K562 (cell line): ENCODE data around the gene TRIM37. TPM values are rescaled to one million over a fixed set of nuclear protein-coding genes. Genes with fewer than 3 reads are reported as not detected.

Experiments
- ATAC-seq: fragments of 200-7000 bp; cut with Tn5 transposase; 3 replicates; pipeline ENCODE4 v1.9.1; 2020; ENCODE audit warnings: moderate library complexity
- BruUV-seq: library from RNA; stranded (reverse); fragments of 400-500 nt; replicated peaks from 2 replicates; lab custom pipeline; 2021; lab: Mats Ljungman, UMichigan
- CTCF ChIA-PET: fragments of 300-600 bp; formaldehyde crosslinking; extraction: SDS; loops from one replicate; lab custom pipeline; 2021; ENCODE audit warnings: low intra/inter-chr PET ratio; lab: Yijun Ruan, JAX
- POLR2A ChIA-PET: fragments of 300-600, 350-650 bp; sonication (Branson Sonifier 250); formaldehyde crosslinking; extraction: SDS; loops from one replicate; lab custom pipeline; 2021; ENCODE audit warnings: antibody characterized with exemption, inconsistent platforms; lab: Yijun Ruan, JAX
- DNase-seq, 4 experiments: peaks; one replicate each; pipeline versions ENCODE4 v3.0.0 to v3.0.0-alpha.2; 2011 to 2018; ENCODE audit warnings: low spot score in 3 of 4, mixed read lengths in 3 of 4; ENCODE audit errors: extremely low read depth in 1 of 4
- FAIRE-seq: peaks from 2 replicates; lab custom pipeline; 2011; peaks lifted over from hg19 to GRCh38; lab: Jason Lieb, UNC
- H2AFZ ChIP-seq: 2 replicates; pipeline ENCODE4 v1.6.0; 2011; ENCODE audit warnings: low read depth, low read length, control low read depth, inconsistent platforms
- H3K27ac ChIP-seq: fragments of 200-600 bp; 3 replicates; pipeline ENCODE4 v1.8.0; 2011; ENCODE audit warnings: low read depth, mild to moderate bottlenecking, control low read depth, inconsistent platforms, low read length, moderate library complexity, mixed read lengths; ENCODE audit errors: extremely low read depth
- H3K27me3 ChIP-seq, 2 experiments: fragments of 300-600 bp in 1 of 2; 2 replicates in 1 of 2; 3 replicates in 1 of 2; pipeline versions ENCODE4 v1.6.0 to v1.8.0; 2011; ENCODE audit warnings: inconsistent platforms in 2 of 2, low read length in 2 of 2, mild to moderate bottlenecking in 1 of 2, mixed read lengths in 1 of 2, moderate library complexity in 1 of 2; ENCODE audit not compliant: control insufficient read depth in 2 of 2, insufficient read depth in 2 of 2
- H3K36me3 ChIP-seq: fragments of 300-600 bp; 3 replicates; pipeline ENCODE4 v1.8.0; 2011; ENCODE audit warnings: mild to moderate bottlenecking, low read length, inconsistent platforms; ENCODE audit not compliant: control insufficient read depth, insufficient read depth
- H3K4me1 ChIP-seq, 2 experiments: fragments of 200-600 bp in 1 of 2; replicated peaks in 1 of 2; 2 replicates in 1 of 2; 3 replicates in 1 of 2; pipeline versions ENCODE4 v1.5.1 to v1.8.0; 2011; ENCODE audit warnings: inconsistent platforms in 2 of 2, low read length in 2 of 2, mild to moderate bottlenecking in 1 of 2, mixed read lengths in 1 of 2, moderate library complexity in 1 of 2; ENCODE audit not compliant: control insufficient read depth in 2 of 2, insufficient read depth in 2 of 2
- H3K4me2 ChIP-seq: 2 replicates; pipeline ENCODE4 v1.6.1; 2011; ENCODE audit warnings: low read length, control low read depth, inconsistent platforms, mixed read lengths; ENCODE audit not compliant: insufficient read depth
- H3K4me3 ChIP-seq: fragments of 200-600 bp; sonication (generic), shearing (Covaris generic); 2 replicates; pipeline ENCODE4 v1.5.1; 2016; ENCODE audit warnings: control low read depth, inconsistent platforms
- H3K79me2 ChIP-seq: fragments of 200-600 bp; 3 replicates; pipeline ENCODE4 v1.8.0; 2011; ENCODE audit warnings: low read length, inconsistent platforms; ENCODE audit not compliant: control insufficient read depth, insufficient read depth
- H3K9ac ChIP-seq, 2 experiments: 2 replicates each; pipeline versions ENCODE4 v1.6.0 to v1.6.1; 2011; ENCODE audit warnings: low read depth in 2 of 2, low read length in 2 of 2, control low read depth in 1 of 2, inconsistent platforms in 1 of 2, mild to moderate bottlenecking in 1 of 2, mixed read lengths in 1 of 2; ENCODE audit not compliant: insufficient read depth in 1 of 2
- H3K9me1 ChIP-seq: one replicate; pipeline ENCODE4 v1.6.0; 2011; ENCODE audit warnings: inconsistent platforms, mild to moderate bottlenecking, low read length, moderate library complexity; ENCODE audit not compliant: control insufficient read depth, insufficient read depth
- H3K9me3 ChIP-seq: replicated peaks from 2 replicates; pipeline ENCODE4 v1.5.1; 2011; ENCODE audit warnings: low read depth, low read length, inconsistent platforms; ENCODE audit not compliant: control insufficient read depth, insufficient read depth
- H4K20me1 ChIP-seq: replicated peaks from 2 replicates; pipeline ENCODE4 v1.6.1; 2011; ENCODE audit warnings: low read length, inconsistent platforms, mixed read lengths; ENCODE audit not compliant: control insufficient read depth, insufficient read depth
- MECOM ChIP-seq: fragments of 250-450 bp; sonication (Bioruptor Pico); IDR thresholded peaks from 2 replicates; pipeline ENCODE4 v1.8.0; 2022; ENCODE audit warnings: inconsistent platforms
- NFRKB ChIP-seq: fragments of 450-650 bp; IDR thresholded peaks from 2 replicates; pipeline ENCODE4 v1.6.1; 2016; ENCODE audit warnings: low read depth
- SRF ChIP-seq, 2 experiments: fragments of 250-450, 450-650 bp in 1 of 2; sonication (Bioruptor Pico) in 1 of 2; sonication (generic) in 1 of 2; formaldehyde crosslinking; IDR thresholded peaks; 2 replicates each; pipeline versions ENCODE4 v1.5.0 to v1.5.1; 2020 to 2022; ENCODE audit warnings: mild to moderate bottlenecking in 1 of 2, missing genetic modification reagents in 1 of 2
- ZBTB11 ChIP-seq, 3 experiments: fragments of 200-800 bp in 1 of 3; fragments of 250-450 bp in 1 of 3; fragments of 450-650 bp in 1 of 3; sonication (Bioruptor Pico) in 1 of 3; sonication (Bioruptor generic) in 1 of 3; formaldehyde crosslinking in 1 of 3; IDR thresholded peaks; 2 replicates each; pipeline versions ENCODE4 v1.6.1 to v1.8.0; 2016 to 2022; ENCODE audit warnings: mild to moderate bottlenecking in 2 of 3, missing genetic modification characterization in 2 of 3, missing compliant biosample characterization in 1 of 3, moderate library complexity in 1 of 3
- WGBS: fragments of 100-300 bp; shearing (Covaris generic); methylation state at CpG from one replicate; pipeline ENCODE4 v1.1.6; 2016; ENCODE audit warnings: low coverage, mixed read lengths; ENCODE audit not compliant: insufficient coverage; ENCODE audit errors: missing lambda C conversion rate; 5-methylcytosine and 5-hydroxymethylcytosine counted together
- in situ Hi-C: fragments of 300-500 bp; cut with MboI; formaldehyde crosslinking; loops from 4 replicates; pipeline ENCODE4 v1.15.0; 2018; ENCODE audit warnings: inconsistent platforms, mixed read lengths
- intact Hi-C: fragments of 100-400 bp; cut with micrococcal nuclease; formaldehyde crosslinking; loops from 2 replicates; pipeline ENCODE4 v1.14.2; 2022
- polyA plus RNA-seq, 8 experiments: library from polyadenylated mRNA; depleted of rRNA in 4 of 8; stranded (reverse) in 5 of 8; unstranded in 3 of 8; fragments of >200 nt; fragmentation: Nextera tagmentation in 2 of 8; fragmentation: Illumina TruSeq in 1 of 8; extraction: Ambion mirVana in 2 of 8; extraction: Trizol in 1 of 8; gene quantifications; 2 replicates each; pipeline versions ENCODE4 v1.2.1 to v1.2.3, GENCODE V29; 2011 to 2014; ENCODE audit warnings: inconsistent platforms in 1 of 8, missing spikeins in 1 of 8
- total RNA-seq, 7 experiments: library from RNA; depleted of rRNA in 6 of 7; stranded (reverse); fragments of >200 nt in 6 of 7; fragmentation: Illumina TruSeq in 2 of 7; extraction: Trizol in 2 of 7; gene quantifications; 2 replicates each; pipeline versions ENCODE4 v1.2.1 to v1.2.3, GENCODE V29; 2011 to 2021; ENCODE audit warnings: low replicate concordance in 1 of 7

Gene TRIM37
- total and polyA plus RNA-seq, 9 of the 15 experiments (the other 6 are each of a cell fraction or from before 2014, with no cell fraction given) = 4.5 to 31.4 (median 23.8) TPM

- no peaks in the 10 kb centered on the region for H3K4me1 ChIP-seq
- POLR2A ChIA-PET = interaction anchor here (0.6 kb wide), 1 partner anchor 319 kb away, joined by 4 read pairs; no protein-coding TSS in a partner anchor
- 81% methylated on average over 7 of the region's 7 CpGs for WGBS
These were observed 108.7 kb downstream of the TRIM37 start for GRCh38 chr17:58997756-58998553.

More at GRCh38 chr17:58997756-58998553, 108.7 kb downstream of the TRIM37 start:
- CTCF ChIA-PET = no interaction called here
- FAIRE-seq (no peak), DNase-seq (no peak), ATAC-seq (no peak)
- in situ Hi-C loops (no loop called here), intact Hi-C loops (no loop called here)
- H3K36me3 ChIP-seq = peaks cover 46% of the 10 kb centered on the region; the same call in 2 of the 3 replicates
- BruUV-seq = no TSS peak
- no peaks in the 10 kb centered on the region for H3K79me2 ChIP-seq
- no peak overlapping the region for H3K4me3 ChIP-seq
- H3K9me3 ChIP-seq = no peaks in the 10 kb centered on the region
- H3K4me2 ChIP-seq = no peak overlapping the region
- no peaks in the 10 kb centered on the region for H3K27me3 ChIP-seq
- H3K9me1 ChIP-seq = no peaks in the 10 kb centered on the region
- H3K27ac ChIP-seq = no peak overlapping the region
- H3K9ac ChIP-seq = no peak overlapping the region
- no peak overlapping the region for H2AFZ ChIP-seq
- TF ChIP-seq MECOM (CRISPR knock-in tag) (no peak), NFRKB (no peak), ZBTB11 (CRISPR knock-in tag; IDR thresholded peaks at IDR 0.05) (peak in 1 of 3 experiments; percentile 58; a peak in 2 of 6 replicates), SRF (CRISPR knock-in tag; IDR thresholded peaks at IDR 0.05) (no peak)
- TF ChIP-seq, all 486 proteins: peak for 1
- no peaks in the 10 kb centered on the region for H4K20me1 ChIP-seq
